Aortic smooth muscle cell (primary cell): ENCODE results near the gene A1BG. TPM values are rescaled to one million over a fixed set of nuclear protein-coding genes. Genes with fewer than 3 reads are reported as not detected.

Experiments used
- total RNA-seq: library from RNA; depleted of rRNA; stranded (reverse); fragments of >200 nt; gene quantifications from 2 replicates; pipeline ENCODE4 v1.2.3, GENCODE V29; 2014

A1BG gene
- 3.6 and 7.1 TPM in 2 replicates for total RNA-seq

DNA sequence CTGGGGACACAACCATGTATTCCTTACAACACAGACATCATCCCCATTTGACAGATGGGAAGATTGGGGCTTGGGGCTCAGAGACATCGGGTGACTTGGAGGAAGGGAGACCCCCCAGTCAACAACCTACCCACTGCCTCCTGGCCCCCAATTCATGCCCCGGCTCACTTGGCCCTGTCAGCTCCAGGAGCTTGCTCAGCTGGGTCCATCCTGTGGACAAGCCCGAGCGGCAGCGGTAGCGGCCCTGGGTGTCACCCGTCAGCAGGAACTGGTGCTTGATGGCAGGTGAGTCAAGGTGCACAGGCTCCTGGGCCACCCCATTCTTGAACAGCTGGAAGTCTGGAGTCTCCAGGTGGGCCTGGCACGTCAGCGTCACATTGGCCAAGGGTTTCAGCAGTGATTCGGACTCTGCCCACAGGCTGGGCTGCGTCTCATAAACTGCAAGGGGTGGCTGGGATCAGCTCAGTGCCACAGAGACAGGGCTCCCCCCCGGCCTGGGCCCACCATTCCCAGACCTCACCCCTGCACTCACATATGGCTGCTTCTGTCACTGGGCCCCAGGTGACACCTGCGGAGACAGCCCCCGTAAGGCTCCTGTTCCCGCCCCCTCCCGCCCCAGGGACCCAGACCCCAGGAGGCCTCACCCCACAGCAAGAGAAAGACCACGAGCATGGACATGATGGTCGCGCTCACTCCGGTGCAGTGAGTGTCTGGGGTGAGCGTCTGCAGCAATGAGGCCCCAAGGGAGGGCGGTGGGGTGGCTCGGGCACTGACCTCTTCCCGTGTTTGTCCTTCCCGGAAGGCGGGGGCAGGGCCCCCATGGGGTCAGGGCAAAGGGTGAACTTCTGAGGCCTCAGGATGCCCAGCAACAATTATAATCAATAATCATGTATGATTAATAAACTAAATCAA lies at the start of gene A1BG:
Gene A1BG (minus strand): TSS at position 733 of the 912 bp plus-strand sequence. CDS start 55 bp downstream, at position 678.

DNA sequence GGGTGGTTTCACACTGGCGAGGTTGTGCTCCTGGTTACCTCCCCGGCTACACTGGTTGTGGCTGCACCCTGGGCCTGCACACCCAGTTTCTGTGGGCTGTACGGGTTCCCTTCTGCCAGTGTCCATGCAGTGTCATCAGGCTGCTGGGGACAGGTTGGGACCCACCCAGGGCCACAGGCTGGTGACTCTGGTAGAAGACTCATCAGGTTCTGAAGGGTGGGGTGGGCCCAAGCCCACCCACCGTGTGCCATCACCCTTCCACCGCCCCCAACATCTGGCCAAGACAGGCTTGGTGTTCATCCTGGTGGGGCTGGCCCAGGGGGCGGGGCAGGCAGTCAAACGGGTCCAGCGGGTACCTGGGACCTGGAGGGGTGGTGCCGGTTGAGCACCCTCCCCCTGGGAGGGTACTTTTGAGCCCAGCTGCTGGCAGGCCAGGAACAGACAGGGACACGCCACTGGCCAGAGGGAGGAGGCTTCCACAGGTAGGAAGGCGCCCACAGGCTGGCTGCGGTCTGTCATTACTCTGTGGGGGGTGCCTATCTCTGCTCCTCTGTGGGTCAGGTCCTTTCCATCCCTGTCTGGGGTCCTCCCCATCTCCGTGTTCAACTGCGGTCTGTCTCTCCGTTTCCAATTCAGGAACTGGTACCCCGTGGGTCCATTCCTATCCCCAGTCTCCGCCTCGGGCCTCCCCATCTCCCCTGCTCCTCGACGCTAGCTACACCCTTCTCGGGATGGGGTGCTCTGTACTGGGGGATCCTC lies 42.1 kb upstream of the A1BG start, which contains the start of gene RNF225:
Gene RNF225 (plus strand): TSS at position 437 of the 759 bp plus-strand sequence. CDS start 434 bp downstream, outside the sequence.

GRCh38 chr19:58386576-58387337 lies 33.5 kb upstream of the A1BG start, which contains the start of gene RPS5:
TSS of gene RPS5 (plus strand) at chr19:58387269. CDS start at chr19:58388138, 869 bp downstream.

GRCh38 chr19:58380662-58381459 lies 27.6 kb upstream of the A1BG start, which contains the start of gene ZNF837:
TSS of gene ZNF837 (minus strand) at chr19:58381030. CDS start at chr19:58369332, 11,698 bp downstream.

GRCh38 chr19:58362272-58362994 lies 9.1 kb upstream of the A1BG start, which contains the start of gene ZNF497:
TSS of gene ZNF497 (minus strand) at chr19:58362751. CDS start at chr19:58357635, 5,116 bp downstream.

DNA sequence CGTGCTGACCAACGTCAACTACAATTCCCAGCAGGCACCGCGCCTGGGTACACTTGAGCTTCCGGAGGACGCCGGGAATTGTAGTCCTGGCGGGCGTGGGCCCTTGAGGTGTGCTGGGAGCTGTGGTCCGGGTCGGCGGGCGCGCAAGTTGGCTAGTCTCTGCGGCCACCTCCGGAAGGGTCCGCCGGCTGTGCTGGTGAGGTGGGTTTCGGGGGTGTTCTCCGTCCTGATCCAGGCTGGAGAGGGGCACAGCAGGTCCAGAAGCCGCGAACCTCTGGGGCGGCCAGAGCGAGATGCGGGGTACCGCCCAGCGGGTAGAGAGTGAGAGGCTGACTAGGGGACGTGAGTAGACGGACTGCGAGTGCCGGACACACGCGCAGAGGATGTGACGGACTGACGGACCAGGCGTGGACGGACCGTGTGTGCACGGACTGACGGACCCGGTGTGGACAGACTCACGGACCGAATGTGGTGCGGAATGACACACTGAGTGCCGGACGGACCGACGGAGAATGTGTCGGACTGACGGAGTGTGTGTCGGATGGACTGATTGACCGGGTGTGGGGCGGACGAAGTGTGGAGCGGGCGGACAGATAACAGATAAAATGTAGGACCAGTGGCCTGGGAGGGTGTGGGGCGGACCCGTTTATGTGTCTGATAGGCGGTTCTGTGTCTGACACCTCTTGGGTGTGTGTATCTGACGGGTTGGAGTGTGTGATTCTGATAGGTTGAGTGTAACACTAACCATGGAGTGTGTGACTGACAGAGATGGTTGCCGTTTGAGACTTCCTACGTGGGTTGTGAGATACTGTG lies 26.2 kb downstream of the A1BG start, which contains the start of gene ZSCAN22:
Gene ZSCAN22 (plus strand): TSS at position 81 of the 813 bp plus-strand sequence. CDS start 7,809 bp downstream, outside the sequence.

GRCh38 chr19:58305065-58305931 lies 48.0 kb downstream of the A1BG start, which contains the start of gene ERVK3-1:
TSS of gene ERVK3-1 (plus strand) at chr19:58305377. CDS start at chr19:58312169, 6,792 bp downstream.

Other genes starting within 250 kb of the A1BG start
- 14.1 and 14.7 TPM in 2 replicates for gene ZNF329, start 202.7 kb downstream of the A1BG start, total RNA-seq
- gene ZNF274, start 170.4 kb downstream of the A1BG start, total RNA-seq, result 22.2 and 23.9 TPM in 2 replicates
- gene ZNF544, start 124.6 kb downstream of the A1BG start, total RNA-seq, result 32.6 and 34.4 TPM in 2 replicates
- gene ZNF8, start 74.5 kb downstream of the A1BG start, total RNA-seq, result 2.9 and 3.3 TPM in 2 replicates
- gene ERVK3-1, start 48.1 kb downstream of the A1BG start, total RNA-seq, result 37.9 and 40.6 TPM in 2 replicates
- gene ZSCAN22, start 26.5 kb downstream of the A1BG start, total RNA-seq, result 1.8 and 2.2 TPM in 2 replicates
- gene ZNF497, start 9.3 kb upstream of the A1BG start, total RNA-seq, result 0.53 and 0.68 TPM in 2 replicates
- gene ZNF837, start 27.5 kb upstream of the A1BG start, total RNA-seq, result 1.1 and 1.3 TPM in 2 replicates
- 1,860 and 2,343 TPM in 2 replicates for gene RPS5, start 33.8 kb upstream of the A1BG start, total RNA-seq
- gene RNF225, start 42.2 kb upstream of the A1BG start, total RNA-seq, result 0.12 and 0.26 TPM in 2 replicates
- 12.3 and 17.6 TPM in 2 replicates for gene ZNF584, start 55.2 kb upstream of the A1BG start, total RNA-seq
- gene ZNF132, start 86.7 kb upstream of the A1BG start, total RNA-seq, result 9.5 and 10.3 TPM in 2 replicates
- gene ZNF324B, start 98.1 kb upstream of the A1BG start, total RNA-seq, result 7.8 and 10.8 TPM in 2 replicates
- gene ZNF324, start 113.6 kb upstream of the A1BG start, total RNA-seq, result 9.6 and 13.6 TPM in 2 replicates
- 5.3 and 6.2 TPM in 2 replicates for gene ZNF446, start 122.9 kb upstream of the A1BG start, total RNA-seq
- gene SLC27A5, start 158.5 kb upstream of the A1BG start, total RNA-seq, result 12.5 and 14.5 TPM in 2 replicates
- gene ZBTB45, start 166.3 kb upstream of the A1BG start, total RNA-seq, result 5.7 and 5.8 TPM in 2 replicates
- gene TRIM28, start 190.6 kb upstream of the A1BG start, total RNA-seq, result 241 and 323 TPM in 2 replicates
- 187 and 216 TPM in 2 replicates for gene CHMP2A, start 201.6 kb upstream of the A1BG start, total RNA-seq
- 64.0 and 95.3 TPM in 2 replicates for gene UBE2M, start 205.1 kb upstream of the A1BG start, total RNA-seq
- gene MZF1, start 219.8 kb upstream of the A1BG start, total RNA-seq, result 11.4 and 11.9 TPM in 2 replicates